Fibroblast of pulmonary artery (primary cell): ENCODE measurements around the gene ACP1.

Experiments
- DNase-seq: peaks from one replicate; pipeline ENCODE4 v3.0.0-alpha.2; 2010; ENCODE audit warnings: low read depth
- H3K4me3 ChIP-seq: replicated peaks from 2 replicates; pipeline ENCODE4 v1.5.1; 2011; ENCODE audit warnings: low read depth, mild to moderate bottlenecking, control low read depth, low read length, moderate library complexity
- TF ChIP-seq, protein P1 (sequence below): IDR thresholded peaks from 2 replicates; pipeline ENCODE4 v1.5.1; 2011; ENCODE audit warnings: mild to moderate bottlenecking, control low read depth, low read length, inconsistent platforms; ENCODE audit errors: missing control alignments

ACP1 gene

GRCh38 chr2:288758-289361 is 24.1 kb downstream of the ACP1 start:
- DNase-seq, result no peak
- TF ChIP-seq, protein P1, sequence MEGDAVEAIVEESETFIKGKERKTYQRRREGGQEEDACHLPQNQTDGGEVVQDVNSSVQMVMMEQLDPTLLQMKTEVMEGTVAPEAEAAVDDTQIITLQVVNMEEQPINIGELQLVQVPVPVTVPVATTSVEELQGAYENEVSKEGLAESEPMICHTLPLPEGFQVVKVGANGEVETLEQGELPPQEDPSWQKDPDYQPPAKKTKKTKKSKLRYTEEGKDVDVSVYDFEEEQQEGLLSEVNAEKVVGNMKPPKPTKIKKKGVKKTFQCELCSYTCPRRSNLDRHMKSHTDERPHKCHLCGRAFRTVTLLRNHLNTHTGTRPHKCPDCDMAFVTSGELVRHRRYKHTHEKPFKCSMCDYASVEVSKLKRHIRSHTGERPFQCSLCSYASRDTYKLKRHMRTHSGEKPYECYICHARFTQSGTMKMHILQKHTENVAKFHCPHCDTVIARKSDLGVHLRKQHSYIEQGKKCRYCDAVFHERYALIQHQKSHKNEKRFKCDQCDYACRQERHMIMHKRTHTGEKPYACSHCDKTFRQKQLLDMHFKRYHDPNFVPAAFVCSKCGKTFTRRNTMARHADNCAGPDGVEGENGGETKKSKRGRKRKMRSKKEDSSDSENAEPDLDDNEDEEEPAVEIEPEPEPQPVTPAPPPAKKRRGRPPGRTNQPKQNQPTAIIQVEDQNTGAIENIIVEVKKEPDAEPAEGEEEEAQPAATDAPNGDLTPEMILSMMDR, result no peak
- peak overlapping the region; percentile 56 for H3K4me3 ChIP-seq

DNA sequence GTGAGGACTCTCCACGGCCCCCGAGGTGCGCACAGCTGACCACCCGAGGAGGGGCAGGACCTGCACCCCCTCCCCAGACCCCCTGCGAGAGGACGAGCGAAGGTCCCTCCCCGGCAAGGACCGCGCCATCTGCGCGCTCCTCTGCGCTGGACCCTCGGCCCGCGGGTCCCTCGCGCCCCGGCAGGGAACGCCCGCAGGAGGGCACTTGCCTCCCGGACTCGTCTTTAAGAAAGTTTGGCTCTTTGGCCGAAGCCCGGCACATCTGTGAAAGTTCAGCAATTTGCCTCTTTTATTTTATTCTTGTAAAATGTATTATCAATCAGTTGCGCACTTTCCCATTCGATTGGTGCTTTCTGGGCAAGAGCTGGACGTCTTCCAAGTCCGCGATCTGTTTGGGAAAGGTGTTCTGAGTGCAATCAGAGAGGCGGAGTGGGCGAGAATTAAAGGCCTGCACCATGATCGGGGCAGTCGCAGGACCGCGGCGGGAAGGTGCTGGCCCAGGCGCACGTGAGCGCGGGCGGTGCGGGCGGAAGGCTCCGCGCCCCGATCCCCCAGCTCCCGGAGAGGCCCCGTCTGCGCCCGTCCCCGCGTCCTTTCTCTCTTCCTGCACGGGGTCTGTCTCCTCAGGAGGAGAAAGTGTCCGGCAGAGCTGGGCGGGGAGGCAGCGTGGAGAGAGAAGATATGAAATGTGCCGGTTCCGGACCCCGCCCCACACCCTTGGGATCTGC is 24.8 kb downstream of the ACP1 start:
- H3K4me3 ChIP-seq, result peak overlapping the region; percentile 56
- TF ChIP-seq, protein P1, result no peak
- DNase-seq, result peak; percentile 18

- peak overlapping the region; percentile 56 for H3K4me3 ChIP-seq
- peak; percentile 82 for DNase-seq
- TF ChIP-seq, protein P1, result peak; percentile 78
Observed at GRCh38 chr2:290090-290722, 25.5 kb downstream of the ACP1 start.

- no peak for DNase-seq
- TF ChIP-seq, protein P1, result no peak
- no peak overlapping the region for H3K4me3 ChIP-seq
Observed at GRCh38 chr2:295090-295489, 30.3 kb downstream of the ACP1 start.

GRCh38 chr2:296354-296753 is 31.6 kb downstream of the ACP1 start:
- TF ChIP-seq, protein P1, result no peak
- DNase-seq, result no peak
- H3K4me3 ChIP-seq, result no peak overlapping the region

DNA sequence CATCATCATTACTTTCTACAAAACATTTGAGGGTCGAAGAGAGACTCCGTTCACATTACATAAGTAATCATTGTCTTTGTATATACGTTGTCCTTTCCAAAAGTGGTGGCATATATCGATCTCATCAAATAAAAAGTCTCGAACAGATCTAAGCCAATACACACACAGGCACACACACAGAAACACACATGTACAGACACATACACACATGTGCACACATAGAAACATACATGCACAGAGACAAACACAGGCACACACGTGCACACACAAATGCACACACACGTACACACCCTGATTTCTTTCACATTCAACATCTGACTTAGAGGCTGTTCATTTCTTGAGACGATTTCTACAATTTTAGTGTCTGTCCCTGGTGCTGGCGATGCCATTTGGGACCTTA is 40.6 kb downstream of the ACP1 start:
- no peak overlapping the region for H3K4me3 ChIP-seq
- no peak for DNase-seq
- TF ChIP-seq, protein P1, result no peak
